WI38 (cell line): ENCODE data around the gene MTHFD2L.
A peak's percentile ranks its signal among the peaks of the same experiment; 100 is the strongest.

ENCODE experiments used
- H3K4me3 ChIP-seq: 2 replicates; pipeline ENCODE4 v1.5.1; 2011; ENCODE audit warnings: low read depth, mild to moderate bottlenecking, control low read depth, low read length
- TF ChIP-seq, protein P1 (sequence below): IDR thresholded peaks from 2 replicates; pipeline ENCODE4 v1.5.1; 2012; ENCODE audit warnings: low read depth, mild to moderate bottlenecking, control low read depth, low read length

Gene MTHFD2L

DNA sequence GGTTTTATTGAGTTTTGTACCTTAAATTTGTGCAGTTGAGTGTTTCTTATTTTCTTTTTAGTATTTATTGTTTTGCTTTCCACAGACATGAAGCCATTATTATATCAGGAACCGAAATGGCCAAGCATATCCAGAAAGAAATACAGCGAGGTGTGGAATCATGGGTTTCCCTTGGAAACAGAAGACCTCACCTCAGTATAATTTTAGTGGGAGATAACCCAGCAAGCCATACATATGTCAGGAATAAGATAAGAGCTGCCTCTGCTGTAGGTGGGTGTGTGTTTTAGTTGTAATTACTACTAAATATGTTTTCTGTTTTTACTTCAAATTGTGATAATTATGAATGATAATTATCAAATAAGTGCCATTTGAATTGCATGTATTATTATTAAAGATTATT is 16.5 kb downstream of the MTHFD2L start:
- TF ChIP-seq, protein P1, sequence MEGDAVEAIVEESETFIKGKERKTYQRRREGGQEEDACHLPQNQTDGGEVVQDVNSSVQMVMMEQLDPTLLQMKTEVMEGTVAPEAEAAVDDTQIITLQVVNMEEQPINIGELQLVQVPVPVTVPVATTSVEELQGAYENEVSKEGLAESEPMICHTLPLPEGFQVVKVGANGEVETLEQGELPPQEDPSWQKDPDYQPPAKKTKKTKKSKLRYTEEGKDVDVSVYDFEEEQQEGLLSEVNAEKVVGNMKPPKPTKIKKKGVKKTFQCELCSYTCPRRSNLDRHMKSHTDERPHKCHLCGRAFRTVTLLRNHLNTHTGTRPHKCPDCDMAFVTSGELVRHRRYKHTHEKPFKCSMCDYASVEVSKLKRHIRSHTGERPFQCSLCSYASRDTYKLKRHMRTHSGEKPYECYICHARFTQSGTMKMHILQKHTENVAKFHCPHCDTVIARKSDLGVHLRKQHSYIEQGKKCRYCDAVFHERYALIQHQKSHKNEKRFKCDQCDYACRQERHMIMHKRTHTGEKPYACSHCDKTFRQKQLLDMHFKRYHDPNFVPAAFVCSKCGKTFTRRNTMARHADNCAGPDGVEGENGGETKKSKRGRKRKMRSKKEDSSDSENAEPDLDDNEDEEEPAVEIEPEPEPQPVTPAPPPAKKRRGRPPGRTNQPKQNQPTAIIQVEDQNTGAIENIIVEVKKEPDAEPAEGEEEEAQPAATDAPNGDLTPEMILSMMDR = no peak
- no peak overlapping the region for H3K4me3 ChIP-seq

DNA sequence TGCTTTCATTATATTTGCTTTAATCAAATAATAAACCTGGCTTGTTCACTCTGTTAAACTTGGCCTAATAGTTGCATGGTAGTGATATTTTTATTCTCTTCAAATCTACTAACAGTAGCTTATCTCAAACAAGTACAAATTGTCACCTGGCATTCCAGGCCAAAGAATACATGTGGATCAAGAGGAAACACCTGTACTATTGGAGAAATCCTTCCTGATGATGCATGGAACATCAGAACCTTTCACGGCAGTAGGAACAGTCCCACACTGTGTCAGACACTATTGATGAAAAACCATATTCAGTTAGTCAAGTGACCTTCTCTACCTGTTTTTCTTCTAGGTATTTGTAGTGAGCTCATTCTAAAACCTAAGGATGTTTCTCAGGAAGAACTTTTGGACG is 17.0 kb downstream of the MTHFD2L start:
- no peak overlapping the region for H3K4me3 ChIP-seq
- TF ChIP-seq, protein P1 = no peak

DNA sequence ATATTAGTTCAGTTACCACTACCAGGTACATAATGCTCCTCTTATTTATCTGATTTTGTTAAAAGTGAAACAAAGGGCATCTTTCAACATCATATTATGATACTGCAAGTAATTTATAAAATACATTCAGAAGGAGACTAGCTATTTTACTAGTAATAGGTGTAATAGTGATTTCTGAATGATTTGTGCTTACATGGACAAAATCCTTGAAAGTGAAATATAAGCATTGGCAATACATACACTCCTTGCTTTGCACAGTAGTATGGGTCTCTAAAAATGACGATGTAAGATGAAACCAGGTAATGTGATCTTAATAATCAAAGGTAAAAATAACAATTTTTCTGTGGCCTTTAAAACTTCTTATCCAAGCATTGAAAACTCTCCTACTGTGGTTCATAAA is 17.5 kb downstream of the MTHFD2L start:
- H3K4me3 ChIP-seq = no peak overlapping the region
- TF ChIP-seq, protein P1 = no peak

DNA sequence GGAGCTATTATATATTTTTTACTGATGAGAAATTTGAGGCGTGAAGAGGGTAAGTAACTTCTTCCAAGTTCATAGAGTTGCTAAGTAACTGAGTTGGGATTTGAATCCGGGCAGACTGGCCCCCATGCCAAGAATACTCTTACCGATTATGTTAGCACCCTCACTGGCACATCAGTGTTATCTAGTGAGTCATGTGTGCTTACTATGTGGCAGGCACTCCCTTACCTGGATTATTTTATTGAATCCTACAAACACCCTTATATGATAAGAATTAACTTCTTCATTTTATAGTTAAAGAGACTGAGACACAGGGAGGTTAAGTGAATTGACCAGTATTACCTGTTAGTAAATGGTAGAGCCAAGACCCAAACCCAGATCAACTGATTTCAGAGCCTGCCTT is 20.9 kb downstream of the MTHFD2L start:
- TF ChIP-seq, protein P1 = no peak

DNA sequence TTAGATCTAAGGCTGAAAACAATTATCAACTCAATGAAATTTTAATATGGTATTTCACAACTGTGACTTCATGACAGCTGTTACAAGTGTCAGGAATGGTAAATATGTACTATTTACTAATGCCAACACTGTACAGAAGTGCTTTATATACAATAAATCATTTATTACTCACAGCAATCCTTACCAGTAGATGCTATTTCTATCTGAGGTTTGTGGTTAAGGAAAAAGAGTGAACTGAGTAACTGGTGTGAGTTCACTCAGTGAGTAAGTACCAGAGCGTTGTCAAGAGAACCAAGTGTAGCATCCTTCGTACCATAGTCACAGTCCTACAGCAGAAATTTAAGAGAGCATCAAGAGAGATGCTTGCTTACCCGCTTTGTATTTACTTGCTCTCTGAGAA is 23.3 kb downstream of the MTHFD2L start:
- H3K4me3 ChIP-seq = no peak overlapping the region
- TF ChIP-seq, protein P1 = no peak

More for the DNA sequence above, 20.9 kb downstream of the MTHFD2L start:
- no peak overlapping the region for H3K4me3 ChIP-seq

DNA sequence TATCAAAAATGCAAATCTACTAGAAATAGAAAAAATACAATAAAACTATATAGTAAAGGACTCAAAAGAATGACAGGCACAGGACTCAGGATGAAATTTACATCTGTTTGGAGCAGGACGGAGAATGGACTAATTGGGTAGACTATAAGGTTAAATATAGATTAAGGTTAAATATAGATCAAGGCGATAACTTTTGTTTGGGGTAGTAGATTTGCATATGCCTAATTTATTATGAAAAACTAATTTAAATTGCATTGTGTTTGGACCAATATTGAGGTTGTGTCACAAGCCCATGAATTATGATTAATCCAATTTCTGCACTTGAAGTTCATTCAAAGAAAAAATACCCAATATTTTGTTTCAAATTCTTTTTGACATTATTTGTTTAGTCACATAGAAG is 31.0 kb downstream of the MTHFD2L start:
- TF ChIP-seq, protein P1 = no peak

DNA sequence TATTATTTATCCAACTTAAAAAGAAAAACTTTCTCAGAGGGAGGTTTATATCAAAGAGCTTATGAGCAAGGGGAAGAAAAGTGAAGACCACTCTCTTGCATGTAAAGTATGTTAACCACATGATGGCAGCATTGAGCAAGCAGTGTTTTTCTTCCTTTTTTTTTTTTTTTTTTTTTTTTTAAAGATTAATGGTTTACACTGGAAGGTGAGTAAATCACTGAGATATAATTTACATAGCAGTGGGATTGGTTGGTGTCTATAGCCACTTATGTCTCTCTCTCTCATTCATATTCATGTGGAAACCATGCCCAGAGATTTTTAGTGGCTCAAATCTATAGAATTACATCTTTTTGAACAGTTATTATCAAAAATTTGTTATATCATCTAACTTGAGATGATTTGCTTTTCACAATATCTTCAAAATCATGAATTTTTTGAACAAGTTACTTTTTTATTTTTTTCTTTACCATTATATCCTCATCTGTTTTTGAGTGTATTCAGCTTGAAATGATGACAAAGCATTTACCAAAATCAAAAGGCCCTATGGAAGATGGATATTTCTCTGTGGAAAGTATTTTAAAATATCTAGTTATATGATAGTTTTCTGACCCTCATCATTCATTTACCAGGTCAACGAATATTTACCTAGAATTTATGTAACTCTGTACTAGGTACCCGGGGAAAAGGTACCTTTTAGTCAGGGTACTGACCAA is 31.6 kb downstream of the MTHFD2L start:
- H3K4me3 ChIP-seq = no peak overlapping the region
- TF ChIP-seq, protein P1 = peak; percentile 39; the same call in 1 of the 2 replicates

More for the DNA sequence above, 31.0 kb downstream of the MTHFD2L start:
- no peak overlapping the region for H3K4me3 ChIP-seq
